UCSD-AML1 (cell line): ENCODE measurements around the gene ARFGAP1.
A peak's percentile ranks its signal among the peaks of the same experiment; 100 is the strongest.

Source experiments
- DNase-seq: peaks from one replicate; lab custom pipeline; 2025; ENCODE audit not compliant: unreplicated experiment; lab: John Stamatoyannopoulos, UW

Gene ARFGAP1

DNA sequence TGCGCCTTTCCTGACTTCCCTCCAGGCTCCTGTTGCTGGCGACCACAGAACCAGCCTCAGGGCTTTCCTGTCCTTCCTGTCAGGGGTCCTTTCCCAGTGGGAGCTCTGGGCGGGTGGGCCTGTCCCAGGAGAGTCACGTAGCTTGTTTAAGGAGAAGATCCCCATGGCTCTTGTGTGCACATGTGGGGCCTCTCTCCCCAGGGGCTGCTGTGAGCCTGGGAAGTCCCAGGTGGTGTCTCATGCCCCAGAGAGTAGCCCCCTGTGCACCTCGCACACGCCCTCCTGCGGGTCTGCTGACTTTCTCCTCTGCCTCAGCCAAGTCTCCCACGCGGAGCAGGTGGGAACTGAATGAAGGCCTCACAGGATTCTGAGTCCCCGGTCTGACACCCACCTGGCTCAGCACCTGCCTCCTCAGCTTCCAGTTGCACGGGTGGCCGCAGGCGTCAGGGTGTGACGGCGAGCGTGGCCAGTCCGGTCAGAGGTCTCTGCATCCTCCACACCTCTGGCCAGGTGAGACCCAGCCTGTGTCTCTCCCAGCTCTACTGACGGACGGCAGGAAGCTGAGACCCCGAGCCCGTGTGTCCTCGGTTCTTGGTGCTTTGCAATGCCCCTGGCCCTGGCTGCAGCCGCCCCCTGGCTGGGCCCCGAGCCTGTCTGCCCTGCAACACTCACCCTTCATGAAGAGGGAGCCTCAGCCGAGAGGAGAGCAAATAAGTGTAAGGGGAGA lies 12.7 kb upstream of the ARFGAP1 start:
- DNase-seq, result no peak

DNA sequence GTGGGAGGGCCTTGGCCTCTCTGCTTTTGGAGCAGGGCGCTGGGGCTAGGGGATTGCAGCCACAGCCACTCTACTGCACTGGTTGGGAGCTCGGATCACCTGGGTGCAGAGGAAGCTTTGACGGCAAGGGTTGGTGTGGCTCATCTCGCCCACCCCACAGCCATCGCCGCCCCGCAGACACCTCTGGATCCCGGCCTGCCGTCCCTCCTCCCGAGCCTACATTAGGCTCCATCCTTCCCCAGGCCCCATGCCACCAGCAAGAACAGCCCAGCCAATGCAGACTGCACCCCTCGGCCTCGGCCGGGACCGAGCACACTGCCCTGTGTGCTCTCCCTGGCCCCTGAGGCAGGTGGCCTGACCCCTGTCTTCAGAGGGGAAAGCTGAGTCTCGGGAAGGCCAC lies 12.1 kb upstream of the ARFGAP1 start:
- DNase-seq, result no peak

DNA sequence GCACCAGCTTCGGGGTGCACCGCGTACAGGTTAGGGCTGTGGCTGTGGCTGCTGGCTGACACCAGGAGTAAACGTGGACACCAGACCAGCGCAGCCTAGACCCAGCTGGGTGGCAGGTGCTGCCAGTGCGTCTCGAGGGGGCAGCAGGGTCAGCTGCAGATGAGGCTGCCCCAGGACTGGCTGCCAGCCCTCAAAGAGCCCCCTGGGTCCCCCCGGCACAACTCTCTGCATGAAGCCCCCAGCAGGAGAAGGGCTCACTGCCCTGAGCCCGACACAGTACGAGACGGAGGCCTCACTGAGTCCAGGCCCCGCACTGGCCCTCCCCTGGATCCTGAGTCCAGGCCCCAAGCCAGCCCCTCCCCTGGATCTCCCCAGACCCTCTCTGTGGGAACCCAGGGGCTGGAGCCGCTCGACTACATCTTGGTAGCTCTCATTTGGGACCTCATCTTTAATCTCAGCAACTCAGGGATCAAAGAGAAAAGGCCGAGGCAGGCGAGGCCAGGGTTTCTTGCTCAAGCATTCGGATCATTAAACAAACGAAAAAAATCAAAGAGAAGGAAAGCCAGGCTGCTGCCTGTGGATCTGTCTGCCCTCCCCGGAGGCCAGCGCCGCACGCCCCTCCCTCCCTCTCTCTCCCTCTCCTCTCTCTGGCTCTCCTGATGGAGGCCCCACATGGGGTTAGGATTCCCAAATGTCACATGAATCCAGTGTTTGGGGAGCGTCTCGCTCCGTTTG lies 11.4 kb upstream of the ARFGAP1 start:
- DNase-seq, result no peak

DNA sequence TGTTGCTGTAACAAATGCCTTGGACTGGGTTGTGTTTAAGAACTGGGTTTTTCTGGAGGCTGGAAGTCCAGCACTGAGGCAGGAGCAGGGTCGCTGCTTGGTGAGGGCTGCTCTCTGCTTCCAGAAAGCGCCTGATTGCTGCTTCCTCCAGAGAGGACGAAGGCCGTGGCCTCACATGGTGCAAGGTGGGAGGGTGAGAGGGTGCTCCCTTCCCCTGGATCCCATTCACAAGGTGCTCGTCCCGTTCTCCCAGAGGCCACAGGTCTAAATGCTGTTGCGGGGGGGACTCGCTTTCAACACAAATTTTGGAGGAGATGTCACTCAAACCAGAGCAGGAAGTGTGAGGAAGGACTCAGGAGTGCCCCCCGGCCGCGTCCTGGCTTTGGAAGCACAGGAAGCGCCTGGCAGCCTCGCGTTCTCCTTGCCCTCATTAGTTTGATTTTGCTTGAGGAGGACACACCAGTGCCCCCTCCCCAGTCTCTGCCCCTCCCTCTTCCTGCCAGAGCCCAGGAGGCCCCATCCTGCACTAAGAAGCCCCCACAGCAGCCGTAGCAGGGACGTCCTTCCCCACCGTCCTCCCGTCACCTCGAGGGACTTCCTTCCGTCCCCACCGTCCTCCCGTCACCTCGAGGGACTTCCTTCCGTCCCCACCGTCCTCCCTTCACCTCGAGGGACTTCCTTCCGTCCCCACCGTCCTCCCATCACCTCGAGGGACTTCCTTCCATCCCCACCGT lies 10.7 kb upstream of the ARFGAP1 start:
- DNase-seq, result peak; percentile 19

DNA sequence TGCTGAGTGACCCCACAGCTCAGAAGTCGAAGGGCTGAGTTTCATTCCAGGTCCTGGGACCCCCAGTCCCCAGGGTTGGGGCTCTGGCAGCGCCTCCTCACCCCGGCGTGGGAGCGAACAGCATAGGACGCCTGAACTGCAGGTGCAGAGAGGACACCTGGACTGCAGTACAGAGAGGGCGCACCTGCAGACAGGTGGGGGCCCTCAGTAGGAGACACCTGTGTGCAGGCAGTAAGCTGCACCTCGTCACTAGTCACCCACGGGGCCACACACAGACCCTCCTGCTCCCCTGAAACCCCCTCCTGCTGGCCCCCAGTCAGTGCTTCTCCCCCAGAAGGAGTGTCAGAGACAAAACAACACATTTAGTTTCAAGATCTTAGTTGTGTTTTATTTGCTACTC lies 9.8 kb upstream of the ARFGAP1 start:
- DNase-seq, result no peak

DNA sequence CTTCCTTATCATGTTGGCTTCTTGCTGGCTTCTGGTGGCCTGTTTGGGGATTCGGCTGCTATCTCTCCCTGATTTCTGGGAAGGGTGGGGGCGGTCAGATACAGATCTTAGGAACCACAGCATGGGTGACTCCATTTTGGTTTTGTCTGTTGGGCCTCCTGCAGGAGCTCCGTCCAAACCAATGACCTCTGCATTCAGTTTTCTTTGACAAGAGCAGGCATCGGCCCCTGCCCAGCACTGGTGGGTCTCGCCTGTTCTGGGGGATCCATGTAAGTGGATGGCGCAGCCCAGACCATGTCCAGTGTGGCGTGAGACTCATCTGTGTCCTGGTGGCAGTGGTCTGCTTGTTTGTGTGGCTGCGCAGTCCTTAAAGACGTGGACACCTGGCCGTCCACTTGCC lies 8.6 kb upstream of the ARFGAP1 start:
- no peak for DNase-seq

DNA sequence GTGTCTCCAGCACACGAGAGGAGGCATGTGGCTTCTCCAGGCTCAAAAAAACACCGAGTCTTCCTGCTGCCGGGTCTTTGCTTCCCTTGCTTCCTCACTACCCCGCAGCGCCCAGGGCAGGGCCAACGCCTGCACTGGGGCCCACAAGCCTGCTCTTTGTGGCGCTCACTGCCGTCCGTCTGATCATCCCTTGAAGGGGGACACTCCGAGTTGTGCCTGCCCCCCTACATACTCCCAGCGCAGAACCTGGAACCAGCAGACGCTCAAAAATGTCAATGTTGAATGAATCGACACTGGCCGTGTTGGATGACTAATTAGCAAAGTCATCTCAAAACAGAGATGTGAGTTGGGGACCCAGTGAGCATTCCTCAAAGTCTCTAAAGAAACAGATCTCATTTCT lies 8.1 kb upstream of the ARFGAP1 start:
- no peak for DNase-seq

DNA sequence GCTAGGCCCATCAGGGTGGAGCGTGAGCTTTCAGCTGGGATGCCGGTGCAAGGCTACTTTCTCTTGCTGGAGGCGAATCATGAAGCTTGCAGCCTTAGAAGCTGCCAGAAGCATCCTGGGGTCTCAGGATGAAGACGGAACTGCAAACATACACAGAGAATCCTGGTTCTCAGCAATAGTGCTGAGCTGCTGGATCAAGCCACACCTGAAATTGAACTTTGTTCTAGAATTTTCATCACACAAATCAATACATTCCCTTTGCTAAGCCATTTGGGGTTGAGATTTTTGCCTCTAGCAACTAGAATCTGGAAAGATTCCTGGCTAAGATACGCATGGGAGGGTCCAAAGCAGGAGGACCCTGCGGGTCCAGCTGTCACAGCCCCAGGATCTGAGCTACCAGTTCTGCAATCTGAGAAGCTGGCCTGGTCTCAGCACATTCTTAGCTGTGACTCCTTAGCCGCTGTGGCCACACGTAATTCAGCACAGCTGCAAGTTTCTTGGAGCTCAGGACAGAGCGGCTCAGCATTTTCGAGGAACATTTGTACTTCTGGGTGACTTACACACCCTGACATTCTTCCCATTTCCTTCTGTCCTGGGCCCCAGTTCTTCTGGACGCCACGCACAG lies 6.6 kb upstream of the ARFGAP1 start:
- no peak for DNase-seq

DNA sequence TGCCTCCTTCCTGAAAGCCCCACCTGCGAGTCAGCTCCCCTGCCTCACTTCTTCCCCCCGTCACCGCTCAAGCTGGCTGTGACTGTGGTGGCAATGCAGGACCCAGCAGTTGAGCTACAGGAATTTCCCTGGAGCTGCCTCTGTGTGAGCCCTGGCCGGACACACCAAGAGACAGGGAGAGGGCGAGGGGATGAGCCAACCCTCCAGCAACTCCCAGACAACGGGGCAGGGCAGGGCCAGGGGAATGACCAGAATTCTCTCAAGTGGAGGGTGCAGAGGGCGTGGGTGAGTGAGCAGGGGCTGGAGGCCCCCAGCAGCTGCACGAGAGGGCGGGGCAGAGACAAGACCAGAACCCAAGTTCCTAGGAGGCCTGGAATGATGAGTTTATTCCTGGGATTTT lies 4.9 kb upstream of the ARFGAP1 start:
- no peak for DNase-seq

DNA sequence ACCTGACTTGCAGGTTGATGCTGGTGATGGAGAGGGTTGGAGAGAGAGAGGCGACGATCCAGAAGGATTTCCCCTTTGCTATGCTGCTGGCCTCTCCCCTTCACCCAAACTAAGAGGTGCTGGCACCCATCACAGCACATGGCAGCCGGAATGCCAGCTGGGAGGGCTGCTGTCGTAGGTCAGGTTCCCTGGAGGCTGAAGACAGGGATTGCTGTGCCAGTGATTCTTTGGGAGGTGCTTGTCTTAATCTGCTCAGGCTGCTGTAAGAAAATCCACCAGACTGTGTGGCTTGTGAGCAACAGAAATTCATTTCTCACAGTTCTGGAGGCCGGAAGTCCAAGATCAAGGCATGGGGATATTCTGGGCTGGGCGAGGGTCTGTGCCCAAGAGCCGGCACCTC lies 4.4 kb upstream of the ARFGAP1 start:
- DNase-seq, result no peak

DNA sequence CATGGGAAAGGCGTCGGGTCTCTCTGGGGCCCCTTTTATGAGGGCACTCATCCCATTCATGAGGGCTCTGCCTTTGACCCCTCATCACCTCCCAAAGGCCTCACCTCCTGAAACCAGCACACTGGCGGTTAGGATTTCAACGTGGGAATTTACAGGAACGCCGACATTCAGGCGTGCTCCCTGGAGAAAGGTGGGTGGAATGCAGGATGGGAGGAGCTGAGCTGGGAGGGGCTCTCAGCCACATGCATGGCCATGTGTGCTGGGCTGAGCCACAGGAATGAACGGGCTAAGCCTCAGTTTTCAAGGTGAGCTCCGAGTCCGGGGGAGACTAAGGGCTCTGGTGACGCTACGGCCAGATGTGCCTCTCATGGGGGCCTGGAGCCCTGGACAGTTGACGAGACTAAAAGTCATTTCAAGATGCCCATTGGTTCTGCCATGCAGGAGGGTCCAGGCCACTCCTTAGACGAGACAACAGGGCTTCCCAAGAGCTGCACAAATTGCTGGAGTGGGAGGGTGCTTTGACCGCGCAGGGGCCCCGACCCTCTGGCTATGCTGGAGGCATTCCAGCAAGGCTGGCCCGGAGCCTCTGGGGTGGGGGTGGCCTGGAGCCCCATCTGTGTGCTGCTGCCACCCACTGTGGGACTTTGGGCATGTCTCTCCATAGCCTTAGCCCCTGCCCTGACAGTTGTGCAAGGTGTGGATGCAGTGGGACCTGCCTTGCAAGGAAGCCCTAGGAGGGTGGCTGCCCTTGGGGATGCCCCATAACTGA lies 3.8 kb upstream of the ARFGAP1 start:
- DNase-seq, result no peak

DNA sequence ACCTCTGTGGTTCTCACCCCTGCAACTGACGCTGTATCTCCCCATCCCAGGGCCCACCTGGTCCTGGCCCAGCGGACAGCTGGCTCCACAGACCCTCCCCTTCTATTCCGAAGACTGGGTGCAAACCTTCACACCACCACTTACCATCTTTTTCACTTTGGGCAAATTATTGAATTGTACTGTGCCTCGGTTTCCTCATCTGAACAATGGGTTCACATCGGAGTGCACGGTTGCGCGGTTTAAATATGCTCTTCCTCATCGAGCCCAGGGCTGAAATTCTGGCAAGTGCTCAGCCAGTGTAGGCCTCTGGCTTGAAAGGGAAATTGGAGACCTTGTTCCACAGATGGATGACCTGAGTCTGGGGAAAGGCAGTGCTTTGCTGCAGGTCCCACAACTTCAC lies 2.9 kb upstream of the ARFGAP1 start:
- DNase-seq, result no peak

DNA sequence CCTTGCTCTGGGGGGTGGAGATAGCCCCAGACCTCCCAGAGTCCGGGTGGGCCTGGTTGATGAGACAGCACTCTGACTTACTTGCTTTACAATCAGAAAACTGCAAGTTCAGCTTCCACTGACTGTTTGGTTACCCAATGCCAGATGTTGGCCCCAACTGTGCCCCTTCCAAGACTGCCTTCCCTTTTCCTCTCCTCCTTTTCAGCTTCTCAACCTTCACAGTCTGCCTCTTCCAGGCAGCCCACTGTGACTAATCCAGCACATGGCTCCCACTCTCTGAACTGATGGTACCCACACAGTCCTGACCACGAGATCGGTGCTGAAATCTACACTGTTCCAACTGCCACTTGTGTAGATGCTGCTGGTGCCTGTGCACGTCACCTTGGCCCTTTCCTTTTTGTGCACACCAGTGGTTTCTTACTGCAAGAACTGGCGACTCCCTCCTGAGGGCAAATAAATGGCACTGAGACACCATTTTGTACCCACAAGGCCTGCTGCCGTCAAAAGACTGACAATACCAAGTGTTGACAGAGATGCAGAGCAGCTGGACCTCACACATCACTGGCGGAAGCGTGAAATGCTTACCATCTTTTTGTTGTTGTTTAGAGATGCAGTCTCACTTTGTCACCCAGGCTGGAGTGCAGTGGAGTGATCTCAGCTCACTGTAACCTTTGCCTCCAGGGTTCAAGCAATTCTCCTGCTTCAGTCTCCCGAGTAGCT lies 1.8 kb upstream of the ARFGAP1 start:
- no peak for DNase-seq

DNA sequence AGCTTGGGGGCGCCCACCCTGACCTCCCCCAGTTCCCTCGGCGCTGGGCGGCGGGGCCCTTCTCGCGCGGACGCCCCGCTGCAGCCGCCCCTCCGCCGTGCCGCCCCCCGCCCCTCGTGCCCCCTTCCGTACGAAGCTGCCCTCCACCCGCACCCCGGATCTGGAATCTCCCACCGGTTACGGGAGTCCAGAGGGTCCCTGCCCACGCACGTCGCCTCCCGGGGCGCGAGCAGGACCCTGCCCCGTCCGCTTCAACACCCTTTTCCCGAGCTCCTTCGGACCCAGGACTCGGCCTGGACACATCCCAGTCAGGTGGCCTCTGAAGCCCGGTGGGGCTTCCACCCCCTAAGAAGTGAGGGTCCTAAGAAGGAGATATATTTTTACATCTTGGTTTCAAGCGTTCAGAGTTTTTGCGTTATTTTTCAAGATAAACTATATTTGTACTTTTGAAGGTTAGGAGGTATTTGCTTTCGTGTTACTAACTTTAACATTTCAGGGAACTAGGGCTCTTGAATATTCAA lies 506 bp downstream of the ARFGAP1 start:
- no peak for DNase-seq

DNA sequence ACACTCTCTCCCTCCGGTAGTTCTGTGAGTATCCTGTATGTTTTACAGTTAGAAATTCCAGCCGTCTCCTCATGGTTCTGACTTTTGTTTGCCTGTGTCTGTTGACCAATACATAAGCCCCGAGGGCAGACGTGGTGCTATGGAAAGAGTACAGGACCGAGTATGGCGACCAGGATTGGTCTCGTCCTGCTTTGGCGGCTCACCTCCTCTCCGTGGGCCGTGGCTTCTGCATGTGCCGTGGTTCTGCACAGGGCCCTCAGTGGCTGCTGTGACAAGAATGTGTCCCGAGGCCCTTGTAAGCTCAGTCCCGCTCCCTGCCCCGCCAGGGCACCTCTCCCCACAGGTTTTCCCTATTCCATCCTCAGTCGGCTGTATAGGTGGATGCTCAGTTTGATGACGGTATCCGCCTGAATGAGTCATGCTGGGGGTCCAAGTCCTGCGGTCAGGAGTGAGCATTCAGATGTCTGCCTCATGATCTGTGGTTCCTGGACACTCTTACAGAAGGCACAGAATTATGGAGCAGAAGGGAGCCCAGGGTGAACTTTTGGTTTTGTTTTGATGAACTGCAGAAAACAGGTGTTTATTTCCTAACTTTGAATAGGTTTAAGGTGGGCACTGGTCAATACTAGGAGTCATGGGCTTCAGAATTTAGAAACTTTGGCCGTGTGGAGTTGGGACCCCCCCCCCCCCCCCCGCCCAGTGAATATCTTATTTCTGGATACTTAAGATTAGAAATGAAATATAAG lies 1.2 kb downstream of the ARFGAP1 start:
- no peak for DNase-seq

DNA sequence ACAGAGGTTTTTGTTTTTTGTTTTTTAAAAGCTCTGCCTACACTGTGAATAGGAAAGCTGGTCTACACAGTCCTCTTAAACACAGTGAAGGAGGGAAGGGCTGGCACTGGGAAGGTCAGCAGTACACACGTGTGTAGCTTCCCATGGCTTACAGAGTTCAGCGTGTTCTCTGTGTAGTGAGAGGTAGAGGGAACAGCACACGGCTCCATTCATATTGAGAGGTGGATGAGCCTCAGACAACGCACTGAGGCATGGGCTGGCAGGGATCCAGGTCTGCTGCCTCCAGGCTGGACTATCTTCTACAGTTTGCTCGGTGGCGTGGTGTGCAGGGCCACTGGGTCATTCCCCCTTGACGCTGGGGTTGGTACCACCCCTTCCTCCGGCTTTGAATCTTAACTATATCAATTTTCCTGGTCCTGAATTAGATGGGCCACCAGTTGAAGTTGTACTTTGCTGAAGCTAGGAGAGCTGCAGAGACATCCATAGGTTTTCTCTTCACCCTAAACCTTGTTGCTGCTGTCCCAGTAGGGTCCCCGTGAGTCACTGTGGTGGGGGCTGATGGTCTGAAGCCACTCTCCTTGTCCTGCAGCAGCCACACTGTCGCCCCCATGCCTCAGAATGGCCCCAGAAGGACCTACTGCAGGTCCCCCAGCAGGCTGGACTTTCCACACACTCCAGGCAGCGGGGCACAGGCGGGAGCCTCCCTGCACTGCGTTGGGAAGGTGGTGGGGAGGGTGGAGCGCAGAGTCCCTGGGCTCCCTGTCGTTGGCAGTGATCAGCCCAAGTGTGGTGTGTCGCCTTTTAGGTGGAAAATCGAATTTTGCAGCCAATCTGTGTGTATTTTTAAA lies 2.0 kb downstream of the ARFGAP1 start:
- DNase-seq, result no peak

DNA sequence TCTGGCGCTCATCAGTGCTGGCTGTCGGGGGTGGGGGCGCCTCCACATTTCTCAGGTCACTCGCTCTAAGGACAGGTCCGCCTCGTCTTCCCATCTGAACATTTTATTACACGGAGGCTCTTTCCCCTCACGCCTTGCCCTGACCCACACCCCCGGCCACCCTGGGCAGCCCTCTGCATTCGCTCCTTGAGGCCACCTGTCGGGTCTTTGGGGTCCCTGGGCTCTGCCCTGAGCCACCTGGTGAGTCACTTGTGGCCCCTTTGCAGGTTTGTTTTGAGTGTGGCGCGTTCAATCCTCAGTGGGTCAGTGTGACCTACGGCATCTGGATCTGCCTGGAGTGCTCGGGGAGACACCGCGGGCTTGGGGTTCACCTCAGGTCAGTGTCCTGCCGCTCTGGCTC lies 3.2 kb downstream of the ARFGAP1 start:
- DNase-seq, result no peak

DNA sequence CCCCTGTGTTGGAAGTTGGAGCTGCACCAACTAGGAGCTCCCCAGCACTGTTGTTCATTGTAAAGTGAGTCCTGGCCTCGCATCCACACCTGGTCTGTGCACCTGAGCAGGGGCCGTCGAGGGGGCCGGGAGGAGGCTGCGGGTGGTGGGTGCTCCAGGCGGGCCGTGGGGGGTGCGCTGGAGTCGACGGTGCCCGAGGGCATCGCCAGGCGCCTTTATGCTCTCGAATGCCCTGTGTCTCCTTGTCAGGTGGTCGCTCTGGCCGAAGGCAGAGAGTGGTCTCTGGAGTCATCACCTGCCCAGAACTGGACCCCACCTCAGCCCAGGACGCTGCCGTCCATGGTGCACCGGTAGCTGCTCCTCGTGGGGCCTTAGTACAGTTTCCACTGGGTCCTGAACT lies 4.3 kb downstream of the ARFGAP1 start:
- no peak for DNase-seq
